Mammary epithelial cell (primary cell): Measurements from ENCODE around the gene KLHL9.

ENCODE experiments used
- EZH2 ChIP-seq: IDR thresholded peaks from 2 replicates; pipeline ENCODE4 v1.6.1; 2012; ENCODE audit warnings: low read length, inconsistent platforms, borderline replicate concordance
- TF ChIP-seq, protein P1 (sequence below), 2 donors: IDR thresholded peaks in 1 of 2; conservative IDR thresholded peaks in 1 of 2; 2 replicates each; pipeline ENCODE4 v1.5.1; 2011 to 2012; ENCODE audit warnings: inconsistent platforms in 2 of 2, low read length in 2 of 2, mild to moderate bottlenecking in 2 of 2, control low read depth in 1 of 2, low read depth in 1 of 2; ENCODE audit not compliant: insufficient read depth in 1 of 2; ENCODE audit errors: extremely low read depth in 1 of 2

DNA sequence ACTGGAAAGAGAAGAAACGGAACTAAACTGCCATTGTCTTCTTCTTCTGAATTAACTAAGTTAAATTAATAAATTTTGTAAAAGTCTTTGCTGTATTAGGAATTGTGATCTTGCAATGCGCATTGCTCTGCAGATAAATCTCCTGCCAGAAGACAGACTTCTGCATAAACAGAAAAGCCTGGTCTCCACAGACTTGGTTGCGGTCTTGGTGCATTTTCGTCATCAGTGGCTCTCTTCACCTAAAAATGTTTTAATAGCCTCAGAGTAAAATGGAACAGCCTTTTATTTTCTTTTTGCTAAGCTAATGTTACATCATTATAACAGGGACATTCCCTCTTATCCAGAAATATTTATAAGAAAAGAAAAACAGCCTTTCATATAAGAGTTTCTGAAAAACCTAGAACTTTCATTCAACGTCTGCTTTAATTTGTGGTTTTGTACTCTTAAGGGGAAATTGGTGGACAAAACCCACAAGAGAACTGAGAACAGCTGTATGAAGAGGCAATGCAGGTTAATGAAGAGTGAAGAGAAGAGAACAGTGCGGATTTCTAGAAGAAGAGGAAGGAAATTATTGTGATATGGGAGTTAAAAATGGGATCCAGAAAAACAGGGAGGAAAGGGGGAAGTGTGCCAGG, 40.2 kb downstream of the KLHL9 start:
- no peak for TF ChIP-seq EZH2
- TF ChIP-seq, protein P1, sequence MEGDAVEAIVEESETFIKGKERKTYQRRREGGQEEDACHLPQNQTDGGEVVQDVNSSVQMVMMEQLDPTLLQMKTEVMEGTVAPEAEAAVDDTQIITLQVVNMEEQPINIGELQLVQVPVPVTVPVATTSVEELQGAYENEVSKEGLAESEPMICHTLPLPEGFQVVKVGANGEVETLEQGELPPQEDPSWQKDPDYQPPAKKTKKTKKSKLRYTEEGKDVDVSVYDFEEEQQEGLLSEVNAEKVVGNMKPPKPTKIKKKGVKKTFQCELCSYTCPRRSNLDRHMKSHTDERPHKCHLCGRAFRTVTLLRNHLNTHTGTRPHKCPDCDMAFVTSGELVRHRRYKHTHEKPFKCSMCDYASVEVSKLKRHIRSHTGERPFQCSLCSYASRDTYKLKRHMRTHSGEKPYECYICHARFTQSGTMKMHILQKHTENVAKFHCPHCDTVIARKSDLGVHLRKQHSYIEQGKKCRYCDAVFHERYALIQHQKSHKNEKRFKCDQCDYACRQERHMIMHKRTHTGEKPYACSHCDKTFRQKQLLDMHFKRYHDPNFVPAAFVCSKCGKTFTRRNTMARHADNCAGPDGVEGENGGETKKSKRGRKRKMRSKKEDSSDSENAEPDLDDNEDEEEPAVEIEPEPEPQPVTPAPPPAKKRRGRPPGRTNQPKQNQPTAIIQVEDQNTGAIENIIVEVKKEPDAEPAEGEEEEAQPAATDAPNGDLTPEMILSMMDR (conservative IDR thresholded peaks at IDR 0.05 in 1 of 2, IDR thresholded peaks at IDR 0.05 in 1 of 2; ENCODE audit: extremely low read depth in 1 of 2, insufficient read depth in 1 of 2, low read depth in 1 of 2, low read length in 2 of 2): no peak
